HL-60 (cell line): Measurements from ENCODE around the gene OR2T6.
"Not testable (repeated sequence)": the region's sequence is repeated elsewhere in the genome, so short reads cannot be mapped to it uniquely, and the experiment has no call there.

Experiments
- DNase-seq, 2 experiments: peaks; one replicate each; pipeline ENCODE4 v3.0.0-alpha.2; 2010 to 2020; ENCODE audit warnings: low read depth in 1 of 2, low spot score in 1 of 2
- H3K27ac ChIP-seq: fragments of 250-450 bp; sonication (Bioruptor Pico); replicated peaks from 2 replicates; pipeline ENCODE4 v1.5.1; 2020; ENCODE audit warnings: mild to moderate bottlenecking, moderate library complexity
- H3K27me3 ChIP-seq: fragments of 250-450 bp; sonication (Bioruptor Pico); 2 replicates; pipeline ENCODE4 v1.5.1; 2021; ENCODE audit warnings: mild to moderate bottlenecking, moderate library complexity; ENCODE audit not compliant: insufficient read depth, poor library complexity, severe bottlenecking
- H3K4me3 ChIP-seq: replicated peaks from 2 replicates; pipeline ENCODE4 v1.5.1; 2011; ENCODE audit warnings: mild to moderate bottlenecking, control low read depth, low read length; ENCODE audit not compliant: insufficient read depth

The OR2T6 gene

GRCh38 chr1:248436303-248436702 lies 60.8 kb downstream of the OR2T6 start:
- DNase-seq, H3K27me3 ChIP-seq, H3K4me3 ChIP-seq, H3K27ac ChIP-seq: not testable (repeated sequence)

GRCh38 chr1:248438668-248439067 lies 63.1 kb downstream of the OR2T6 start:
- H3K4me3 ChIP-seq, DNase-seq, H3K27ac ChIP-seq, H3K27me3 ChIP-seq: not testable (repeated sequence)

GRCh38 chr1:248439283-248439682 lies 63.7 kb downstream of the OR2T6 start:
- not testable (repeated sequence) for H3K27ac ChIP-seq, DNase-seq, H3K27me3 ChIP-seq, H3K4me3 ChIP-seq
